NCI-H2107 treated with DMSO at 0.1 percent for 48 hours (cell line): ENCODE results near the gene SLX4IP.

Experiments
- DNase-seq: peaks from one replicate; lab custom pipeline; 2025; ENCODE audit not compliant: unreplicated experiment; lab: John Stamatoyannopoulos, UW

Gene SLX4IP

GRCh38 chr20:10672624-10673127, 237.6 kb downstream of the SLX4IP start:
- DNase-seq = no peak

- DNase-seq = peak; percentile 62
Measured at GRCh38 chr20:10673176-10673841, 238.2 kb downstream of the SLX4IP start.

- DNase-seq = peak; percentile 62
Measured at GRCh38 chr20:10673842-10674683, 239.0 kb downstream of the SLX4IP start, which contains the start of gene JAG1. Gene JAG1 (minus strand): TSS chr20:10673999. CDS start chr20:10673530, 469 bp downstream.

- no peak for DNase-seq
Measured at GRCh38 chr20:10674684-10675449, 239.8 kb downstream of the SLX4IP start.

GRCh38 chr20:10675450-10675848, 240.3 kb downstream of the SLX4IP start:
- no peak for DNase-seq

GRCh38 chr20:10676518-10676917, 241.4 kb downstream of the SLX4IP start:
- no peak for DNase-seq
